GM21619 (cell line): ENCODE data around the gene TM9SF4.

ENCODE experiments used
- ATAC-seq: cut with Tn5 transposase; IDR thresholded peaks from one replicate; pipeline ENCODE4 v1.9.1; 2021; ENCODE audit not compliant: unreplicated experiment

TM9SF4 gene

GRCh38 chr20:32126919-32127318 lies 17.4 kb downstream of the TM9SF4 start:
- ATAC-seq: no peak

GRCh38 chr20:32127347-32127746 lies 17.8 kb downstream of the TM9SF4 start:
- no peak for ATAC-seq

- no peak for ATAC-seq
Observed at GRCh38 chr20:32128167-32128566, 18.7 kb downstream of the TM9SF4 start.

GRCh38 chr20:32129863-32130262 lies 20.3 kb downstream of the TM9SF4 start:
- no peak for ATAC-seq

- ATAC-seq: no peak
Observed at GRCh38 chr20:32130352-32130751, 20.8 kb downstream of the TM9SF4 start.

- no peak for ATAC-seq
Observed at GRCh38 chr20:32130965-32131364, 21.5 kb downstream of the TM9SF4 start.

- peak; percentile 88 for ATAC-seq
Observed at GRCh38 chr20:32132911-32133549, 23.5 kb downstream of the TM9SF4 start.

GRCh38 chr20:32134026-32134425 lies 24.5 kb downstream of the TM9SF4 start:
- no peak for ATAC-seq

GRCh38 chr20:32135983-32136515 lies 26.5 kb downstream of the TM9SF4 start:
- no peak for ATAC-seq

- ATAC-seq: no peak
Observed at GRCh38 chr20:32138921-32139320, 29.4 kb downstream of the TM9SF4 start.

GRCh38 chr20:32139947-32140346 lies 30.4 kb downstream of the TM9SF4 start:
- no peak for ATAC-seq

GRCh38 chr20:32140603-32141002 lies 31.1 kb downstream of the TM9SF4 start:
- no peak for ATAC-seq

- ATAC-seq: no peak
Observed at GRCh38 chr20:32141465-32141980, 32.0 kb downstream of the TM9SF4 start.

- ATAC-seq: no peak
Observed at GRCh38 chr20:32142088-32142487, 32.6 kb downstream of the TM9SF4 start.

GRCh38 chr20:32142991-32143390 lies 33.5 kb downstream of the TM9SF4 start:
- ATAC-seq: no peak

- no peak for ATAC-seq
Observed at GRCh38 chr20:32144898-32145662, 35.6 kb downstream of the TM9SF4 start.

- ATAC-seq: no peak
Observed at GRCh38 chr20:32149566-32150170, 40.2 kb downstream of the TM9SF4 start.

GRCh38 chr20:32150291-32150848 lies 40.9 kb downstream of the TM9SF4 start:
- no peak for ATAC-seq

- ATAC-seq: no peak
Observed at GRCh38 chr20:32152421-32153155, 43.1 kb downstream of the TM9SF4 start.

GRCh38 chr20:32153156-32153665 lies 43.7 kb downstream of the TM9SF4 start:
- ATAC-seq: no peak
